ENCODE results near the gene RAB36. TPM values are rescaled to one million over a fixed set of nuclear protein-coding genes. Genes with fewer than 3 reads are reported as not detected.

The RAB36 gene
- total RNA-seq, 1 experiment from 2014 or later: 1.4 TPM

- H3K14ac ChIP-seq (ENCODE audit: insufficient read depth, low read length): no peak overlapping the region
- H3K79me1 ChIP-seq (ENCODE audit: insufficient read depth, low read depth, low read length, poor library complexity, severe bottlenecking): no peaks in the 10 kb centered on the region
- no peaks in the 10 kb centered on the region for H3K79me2 ChIP-seq (ENCODE audit: insufficient read depth, low read length)
- no peaks in the 10 kb centered on the region; the same call in 1 of the 2 replicates for H3K27me3 ChIP-seq (ENCODE audit: insufficient read depth, low read length)
- no peak overlapping the region for H3K27ac Mint-ChIP-seq
- no peak overlapping the region for H3T11ph ChIP-seq (ENCODE audit: low read length)
- no peaks in the 10 kb centered on the region; a peak in 1 of 7 replicates for H3K36me3 Mint-ChIP-seq (ENCODE audit: insufficient read depth in 1 of 3, low read depth in 3 of 3)
- DNase-seq: no peak
- H3K23ac ChIP-seq (ENCODE audit: insufficient read length, low read depth, low read length): no peak overlapping the region
- H3K56ac ChIP-seq (ENCODE audit: insufficient read length, low read depth, low read length): no peak overlapping the region
- H2BK120ac ChIP-seq (ENCODE audit: low read depth, low read length, poor library complexity, severe bottlenecking): no peak overlapping the region
- no peak overlapping the region for H2BK15ac ChIP-seq (ENCODE audit: low read depth, low read length)
- no peak overlapping the region for H2BK20ac ChIP-seq (ENCODE audit: low read depth, low read length, poor library complexity, severe bottlenecking)
- H3K9me3 Mint-ChIP-seq: no peaks in the 10 kb centered on the region; a peak in 1 of 5 replicates
- no peak for TF ChIP-seq CTCF (conservative IDR thresholded peaks at IDR 0.05)
- H3K4me2 ChIP-seq (ENCODE audit: insufficient read depth, insufficient read length, low read length): no peak overlapping the region
- H4K91ac ChIP-seq (ENCODE audit: insufficient read length, low read depth, low read length): no peak overlapping the region
- no peak overlapping the region for H3K4me3 Mint-ChIP-seq
- H4K5ac ChIP-seq (ENCODE audit: insufficient read length, low read depth, low read length): no peak overlapping the region
- no CpG with 5 or more reads among the region's 10 CpGs for WGBS (ENCODE audit: extremely low coverage, insufficient read length, low lambda C conversion rate)
- no peak overlapping the region for H2BK12ac ChIP-seq (ENCODE audit: insufficient read length, low read depth, low read length)
- peaks cover 83% of the 10 kb centered on the region for H3K27me3 Mint-ChIP-seq (ENCODE audit: low read depth)
- no peak overlapping the region for H2AK5ac ChIP-seq (ENCODE audit: insufficient read length, low read length)
- peaks cover 5 to 10% of the 10 kb centered on the region in 2 experiments for H3K4me1 Mint-ChIP-seq
- H3K9me3 ChIP-seq (ENCODE audit: control insufficient read depth, low read depth, low read length): no peaks in the 10 kb centered on the region
- no peak overlapping the region for H2AFZ ChIP-seq (ENCODE audit: low read length)
- no peak overlapping the region for H4K8ac ChIP-seq (replicated peaks; ENCODE audit: insufficient read length, low read depth, low read length)
- H2BK5ac ChIP-seq (ENCODE audit: insufficient read length, low read length): no peak overlapping the region
- H3K23me2 ChIP-seq (ENCODE audit: insufficient read length, low read depth, low read length, poor library complexity, severe bottlenecking): no peaks in the 10 kb centered on the region
- no peak overlapping the region for H3K9ac ChIP-seq (ENCODE audit: extremely low read depth, insufficient read length, low read length)
- H3K4me1 ChIP-seq (ENCODE audit: insufficient read depth, low read length): no peaks in the 10 kb centered on the region
- H3K4ac ChIP-seq (ENCODE audit: low read depth, low read length): no peak overlapping the region
- no peak overlapping the region for H3K18ac ChIP-seq (ENCODE audit: insufficient read length, low read depth, low read length)
- H3K27ac ChIP-seq (ENCODE audit: insufficient read length, low read depth, low read length): no peak overlapping the region
- peaks cover 2% of the 10 kb centered on the region for H4K20me1 ChIP-seq (ENCODE audit: control insufficient read depth, insufficient read depth, insufficient read length)
Measured at GRCh38 chr22:23129149-23129548, 16.1 kb upstream of the RAB36 start.
